IgD-negative memory B cell (primary cell): ENCODE measurements around the gene RAB11FIP4. TPM values are rescaled to one million over a fixed set of nuclear protein-coding genes. Genes with fewer than 3 reads are reported as not detected.
A peak's percentile ranks its signal among the peaks of the same experiment; 100 is the strongest.
"Not testable (repeated sequence)": the region's sequence is repeated elsewhere in the genome, so short reads cannot be mapped to it uniquely, and the experiment has no call there.

Experiments used
- H3K27ac Mint-ChIP-seq, 3 donors: one replicate each; pipeline ENCODE4 v1.8.0; 2020 to 2022; ENCODE audit warnings: mild to moderate bottlenecking in 3 of 3, mixed read lengths in 3 of 3, moderate library complexity in 1 of 3
- H3K27me3 Mint-ChIP-seq: one replicate; pipeline ENCODE4 v1.8.0; 2021; ENCODE audit warnings: mixed read lengths
- H3K36me3 Mint-ChIP-seq: one replicate; pipeline ENCODE4 v1.8.0; 2020; ENCODE audit warnings: mild to moderate bottlenecking, mixed read lengths
- H3K4me1 Mint-ChIP-seq, 3 donors: one replicate each; pipeline ENCODE4 v1.8.0; 2020 to 2022; ENCODE audit warnings: mixed read lengths in 3 of 3, mild to moderate bottlenecking in 1 of 3
- H3K4me3 Mint-ChIP-seq, 4 donors: one replicate each; pipeline ENCODE4 v1.8.0; 2020 to 2022; ENCODE audit warnings: mild to moderate bottlenecking in 4 of 4, mixed read lengths in 4 of 4, moderate library complexity in 3 of 4
- H3K9me3 Mint-ChIP-seq, 3 donors: one replicate each; pipeline ENCODE4 v1.8.0; 2020 to 2021; ENCODE audit warnings: mixed read lengths in 3 of 3, mild to moderate bottlenecking in 1 of 3
- polyA plus RNA-seq: library from polyadenylated mRNA; unstranded; fragments of 300-500 nt; fragmentation: Illumina TruSeq; gene quantifications from one replicate; pipeline ENCODE4 v1.2.3, GENCODE V29; 2021

Gene RAB11FIP4
- polyA plus RNA-seq, 1 donor from 2014 or later, result 21.0 TPM

GRCh38 chr17:31379597-31380205, 11.8 kb upstream of the RAB11FIP4 start:
- H3K27ac Mint-ChIP-seq, result no peak overlapping the region
- H3K36me3 Mint-ChIP-seq, result peaks cover 3% of the 10 kb centered on the region
- no peak overlapping the region for H3K4me3 Mint-ChIP-seq
- H3K9me3 Mint-ChIP-seq, result no peaks in the 10 kb centered on the region
- H3K27me3 Mint-ChIP-seq, result no peaks in the 10 kb centered on the region
- no peaks in the 10 kb centered on the region for H3K4me1 Mint-ChIP-seq

- H3K4me1 Mint-ChIP-seq, result no peaks in the 10 kb centered on the region
- H3K4me3 Mint-ChIP-seq, result no peak overlapping the region
- H3K27me3 Mint-ChIP-seq, result no peaks in the 10 kb centered on the region
Measured at GRCh38 chr17:31381165-31381668, 10.3 kb upstream of the RAB11FIP4 start.

GRCh38 chr17:31382668-31383275, 8.7 kb upstream of the RAB11FIP4 start:
- H3K36me3 Mint-ChIP-seq, H3K4me1 Mint-ChIP-seq, H3K27me3 Mint-ChIP-seq, H3K27ac Mint-ChIP-seq, H3K9me3 Mint-ChIP-seq, H3K4me3 Mint-ChIP-seq: not testable (repeated sequence)

More at GRCh38 chr17:31381165-31381668, 10.3 kb upstream of the RAB11FIP4 start:
- H3K27ac Mint-ChIP-seq, result no peak overlapping the region
- no peaks in the 10 kb centered on the region for H3K9me3 Mint-ChIP-seq
- H3K36me3 Mint-ChIP-seq, result peaks cover 3% of the 10 kb centered on the region

DNA sequence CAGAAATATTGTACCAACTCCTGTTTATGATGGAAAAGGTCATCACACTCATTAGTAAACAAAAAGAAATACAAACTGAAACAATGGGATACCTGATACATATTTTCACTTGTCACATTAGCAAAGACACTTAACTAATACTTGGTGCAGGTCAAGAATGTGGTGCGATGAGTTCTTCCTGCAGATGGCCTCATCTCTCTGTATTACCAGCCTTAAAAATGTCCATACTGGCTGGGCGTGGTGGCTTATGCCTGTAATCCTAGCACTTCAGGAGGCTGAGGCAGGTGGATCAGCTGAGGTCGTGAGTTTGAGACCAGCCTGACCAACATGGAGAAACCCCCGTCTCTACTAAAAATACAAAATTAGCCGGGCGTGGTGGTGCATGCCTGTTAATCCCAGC, 8.0 kb upstream of the RAB11FIP4 start:
- not testable (repeated sequence) for H3K27ac Mint-ChIP-seq, H3K4me1 Mint-ChIP-seq, H3K36me3 Mint-ChIP-seq, H3K9me3 Mint-ChIP-seq, H3K4me3 Mint-ChIP-seq, H3K27me3 Mint-ChIP-seq

DNA sequence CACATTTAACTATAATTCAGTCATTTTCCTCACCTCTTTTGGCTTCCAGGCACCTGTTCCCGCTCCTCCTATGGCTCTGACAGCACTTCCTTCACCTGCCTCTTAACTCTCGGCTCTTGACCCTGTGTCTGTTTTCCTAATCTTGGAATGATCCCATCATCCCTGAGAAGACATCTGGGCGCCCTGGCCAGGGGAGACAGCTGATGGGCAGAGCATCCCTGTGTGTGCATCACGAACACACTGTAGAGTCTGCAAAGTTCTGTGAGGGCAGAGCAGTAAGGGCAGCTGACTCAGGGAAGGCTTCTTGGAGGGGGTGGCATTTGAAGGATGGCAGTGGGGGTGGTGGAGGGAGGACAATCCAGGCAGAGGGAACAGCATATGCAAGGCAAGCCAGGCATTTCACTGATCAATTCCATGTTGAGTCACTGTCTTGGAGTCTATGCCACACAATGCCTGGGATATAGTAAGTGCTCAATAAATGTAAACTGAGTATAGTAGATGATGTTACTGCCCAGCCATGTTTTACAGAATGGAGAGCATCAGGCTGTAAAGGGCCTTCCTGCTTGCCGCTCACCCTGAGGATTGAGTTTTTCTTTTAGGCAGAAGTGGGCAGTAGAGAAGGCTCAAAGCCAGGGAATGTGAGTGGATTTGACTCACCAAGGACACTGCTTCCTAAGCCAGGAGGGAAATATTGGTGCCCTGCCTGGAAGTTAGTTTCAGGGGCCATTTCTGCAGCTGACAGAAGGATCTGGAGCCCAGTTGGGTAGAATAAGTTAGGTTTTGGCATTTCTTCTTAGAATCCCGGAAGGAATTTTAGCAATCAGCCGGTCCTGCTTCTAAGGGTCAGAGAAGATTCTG, 5.8 kb upstream of the RAB11FIP4 start:
- peaks cover 11% of the 10 kb centered on the region for H3K27me3 Mint-ChIP-seq
- no peak overlapping the region for H3K4me3 Mint-ChIP-seq
- H3K27ac Mint-ChIP-seq, result no peak overlapping the region
- H3K4me1 Mint-ChIP-seq, result peaks cover 0 to 7% (median 2%) of the 10 kb centered on the region in 3 donors
- H3K9me3 Mint-ChIP-seq, result no peaks in the 10 kb centered on the region
- H3K36me3 Mint-ChIP-seq, result peaks cover 3% of the 10 kb centered on the region

DNA sequence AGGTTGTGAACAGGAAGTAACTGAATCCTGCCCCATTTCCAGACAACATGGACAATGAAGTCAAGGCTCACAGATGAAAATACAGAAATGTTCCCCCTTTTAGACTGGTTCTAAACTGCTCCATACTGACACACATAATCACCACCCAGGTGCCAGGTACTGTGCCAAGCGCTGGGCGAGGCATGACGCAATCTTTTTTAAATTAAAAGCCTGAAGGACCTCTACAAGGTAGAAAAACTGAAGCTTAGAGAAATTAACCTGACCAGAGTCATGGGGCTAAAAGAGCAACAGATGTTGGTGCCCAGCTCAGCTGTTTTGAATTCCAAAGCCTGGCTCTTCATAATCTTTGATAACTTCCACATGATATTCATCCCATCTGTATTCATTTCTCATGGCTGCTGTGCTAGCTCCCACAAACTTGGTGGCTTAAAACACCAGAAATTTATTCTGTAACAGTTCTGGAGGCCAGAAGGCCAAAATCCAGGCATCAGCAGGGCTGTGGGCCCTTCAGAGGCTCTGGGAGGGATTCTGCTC, 4.9 kb upstream of the RAB11FIP4 start:
- peaks cover 0 to 7% (median 2%) of the 10 kb centered on the region in 3 donors for H3K4me1 Mint-ChIP-seq
- peak overlapping the region in 1 of 3 donors; percentile 18 for H3K27ac Mint-ChIP-seq
- peaks cover 14% of the 10 kb centered on the region for H3K27me3 Mint-ChIP-seq
- H3K4me3 Mint-ChIP-seq, result no peak overlapping the region
- peaks cover 1% of the 10 kb centered on the region for H3K36me3 Mint-ChIP-seq
- no peaks in the 10 kb centered on the region for H3K9me3 Mint-ChIP-seq

- Mint-ChIP-seq H3K4me1 (peaks cover 2 to 9% (median 4%) of the 10 kb centered on the region in 3 donors), H3K4me3 (no peak overlapping the region), H3K27me3 (peaks cover 18% of the 10 kb centered on the region), H3K9me3 (no peaks in the 10 kb centered on the region), H3K27ac (peak overlapping the region in 1 of 3 donors; percentile 18), H3K36me3 (no peaks in the 10 kb centered on the region)
Measured at GRCh38 chr17:31387438-31387837, 4.0 kb upstream of the RAB11FIP4 start.

- H3K4me1 Mint-ChIP-seq, result peaks cover 4 to 10% (median 5%) of the 10 kb centered on the region in 3 donors
- peak overlapping the region in 1 of 4 donors; percentile 58 for H3K4me3 Mint-ChIP-seq
- H3K9me3 Mint-ChIP-seq, result no peaks in the 10 kb centered on the region
- H3K27ac Mint-ChIP-seq, result no peak overlapping the region
- no peaks in the 10 kb centered on the region for H3K36me3 Mint-ChIP-seq
- peaks cover 21% of the 10 kb centered on the region for H3K27me3 Mint-ChIP-seq
Measured at GRCh38 chr17:31388351-31388750, 3.1 kb upstream of the RAB11FIP4 start.

DNA sequence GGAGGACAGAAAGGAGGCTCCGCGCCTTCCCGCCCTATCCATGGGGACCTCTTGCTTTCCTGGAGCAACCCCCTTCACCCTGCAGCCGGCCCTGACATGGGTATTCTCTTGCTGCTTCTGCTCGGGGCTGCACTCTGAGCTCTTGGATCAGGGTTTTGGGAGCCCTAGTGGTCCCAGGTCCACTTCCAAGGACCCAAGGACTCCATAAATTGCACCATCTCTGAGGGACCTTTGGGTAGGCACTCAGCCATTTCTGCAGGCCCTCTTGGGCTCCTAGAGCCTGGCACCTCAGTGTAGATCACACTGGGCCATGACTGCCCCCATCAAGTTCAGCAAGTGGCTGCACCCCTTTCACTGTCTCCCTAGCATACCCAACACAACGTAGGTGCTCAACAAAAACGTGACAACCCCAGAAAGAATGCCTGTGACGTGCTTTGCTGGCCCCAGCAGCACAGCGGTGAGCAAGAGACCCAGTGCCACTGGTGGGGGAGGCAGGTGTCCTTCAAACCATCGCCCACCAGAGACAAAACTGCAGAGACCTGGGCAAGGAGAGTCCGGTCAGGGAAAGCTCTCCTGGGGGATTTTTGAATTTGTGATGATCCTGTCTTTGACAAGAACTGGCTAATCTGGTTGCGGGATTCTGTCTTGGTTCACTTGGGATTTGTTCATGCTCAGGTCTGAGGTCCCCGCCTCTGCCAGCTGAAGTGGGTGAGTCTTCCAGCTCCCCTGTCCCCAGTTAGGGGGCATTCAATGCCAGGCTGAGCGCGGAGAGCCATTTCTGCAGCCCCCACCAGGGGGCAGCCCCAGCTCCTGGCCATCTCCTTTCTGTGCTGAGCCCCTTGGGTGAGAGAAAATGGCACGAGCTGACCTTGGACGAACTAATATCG, 2.5 kb upstream of the RAB11FIP4 start:
- H3K4me1 Mint-ChIP-seq, result peaks cover 4 to 10% (median 5%) of the 10 kb centered on the region in 3 donors
- H3K27me3 Mint-ChIP-seq, result peaks cover 25% of the 10 kb centered on the region
- H3K36me3 Mint-ChIP-seq, result no peaks in the 10 kb centered on the region
- H3K9me3 Mint-ChIP-seq, result no peaks in the 10 kb centered on the region
- H3K4me3 Mint-ChIP-seq, result no peak overlapping the region
- H3K27ac Mint-ChIP-seq, result peak overlapping the region in 1 of 3 donors; percentile 81

DNA sequence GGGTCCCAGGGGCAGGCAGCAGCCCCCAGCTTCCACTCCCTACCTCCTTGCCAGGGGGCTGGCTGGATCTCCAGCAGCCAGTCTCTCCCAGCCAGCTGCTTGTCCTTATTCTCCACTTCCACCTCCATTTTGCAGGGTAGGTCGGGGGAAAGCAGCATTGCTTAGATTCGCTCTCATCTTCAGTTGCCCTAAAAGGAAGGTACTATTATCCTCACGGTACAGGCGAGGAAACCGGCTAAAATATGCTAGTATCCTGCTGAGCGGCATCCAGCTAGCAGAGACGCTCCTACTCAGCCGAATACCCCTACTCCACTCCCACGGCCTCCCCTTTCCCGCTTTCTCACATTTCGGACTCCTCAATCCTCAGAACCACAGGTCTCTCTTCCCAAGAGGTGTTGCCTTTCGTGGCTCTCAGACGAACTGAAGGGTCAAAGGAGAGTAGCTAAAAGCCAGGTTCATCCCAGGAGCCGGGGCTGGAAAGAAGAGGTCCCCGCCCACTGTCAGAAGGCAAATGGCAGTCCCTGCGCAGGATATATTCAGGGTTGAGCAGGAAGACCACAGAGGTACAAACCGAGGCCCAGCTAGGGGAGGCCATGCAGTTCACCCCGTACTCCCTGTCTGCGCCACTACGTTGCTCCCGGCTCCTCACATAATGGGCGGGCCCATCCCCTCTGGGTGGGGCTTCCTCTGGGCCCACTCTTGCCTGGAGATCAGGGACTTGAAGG, 1.7 kb upstream of the RAB11FIP4 start:
- H3K9me3 Mint-ChIP-seq, result no peaks in the 10 kb centered on the region
- peaks cover 29% of the 10 kb centered on the region for H3K27me3 Mint-ChIP-seq
- peaks cover 5 to 10% (median 8%) of the 10 kb centered on the region in 3 donors for H3K4me1 Mint-ChIP-seq
- peak overlapping the region in 1 of 3 donors; percentile 81 for H3K27ac Mint-ChIP-seq
- H3K4me3 Mint-ChIP-seq, result peak overlapping the region; percentile 31 to 83 (median 65)
- H3K36me3 Mint-ChIP-seq, result no peaks in the 10 kb centered on the region

DNA sequence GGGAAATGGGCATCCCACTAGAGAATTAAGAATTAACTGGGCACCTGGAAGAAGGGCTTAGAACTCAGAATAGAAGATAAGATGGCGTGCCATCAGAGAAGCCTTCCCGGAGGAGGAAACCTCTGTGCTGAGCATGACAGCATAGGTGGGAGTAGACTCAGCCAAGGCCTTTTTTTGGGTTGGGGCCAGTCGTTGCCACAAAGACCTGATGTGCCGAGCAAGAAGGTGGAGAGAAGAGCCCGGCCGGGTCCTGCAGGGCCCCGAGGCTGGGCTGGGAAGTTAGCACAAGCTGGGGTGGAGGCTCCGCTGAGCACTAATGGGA, 1.1 kb upstream of the RAB11FIP4 start:
- Mint-ChIP-seq H3K27ac (no peak overlapping the region), H3K4me3 (peak overlapping the region; percentile 31 to 83 (median 65)), H3K36me3 (peaks cover 1% of the 10 kb centered on the region), H3K4me1 (peaks cover 5 to 10% (median 8%) of the 10 kb centered on the region in 3 donors), H3K9me3 (no peaks in the 10 kb centered on the region), H3K27me3 (peaks cover 32% of the 10 kb centered on the region)

- H3K9me3 Mint-ChIP-seq, result no peaks in the 10 kb centered on the region
- H3K4me1 Mint-ChIP-seq, result peaks cover 5 to 10% (median 8%) of the 10 kb centered on the region in 3 donors
- no peak overlapping the region for H3K27ac Mint-ChIP-seq
- H3K36me3 Mint-ChIP-seq, result peaks cover 1% of the 10 kb centered on the region
- H3K27me3 Mint-ChIP-seq, result peaks cover 35% of the 10 kb centered on the region
- peak overlapping the region; percentile 31 to 87 (median 62) for H3K4me3 Mint-ChIP-seq
Measured at GRCh38 chr17:31390748-31391495, 553 bp upstream of the RAB11FIP4 start.
